H1 (cell line): ENCODE measurements around the gene DHH.

Source experiments
- ATF3 ChIP-seq: IDR thresholded peaks from 2 replicates; pipeline ENCODE4 v1.6.1; 2011; ENCODE audit warnings: low read depth, mild to moderate bottlenecking, low read length; ENCODE audit not compliant: insufficient read depth
- CHD2 ChIP-seq: IDR thresholded peaks from 2 replicates; pipeline ENCODE4 v1.6.1; 2012; ENCODE audit warnings: low read length, improper control_type of control experiment
- CTCF ChIP-seq, 3 experiments: IDR thresholded peaks; 1 replicate in 2 of 3; 2 replicates in 1 of 3; pipeline versions ENCODE4 v1.5.1 to v1.6.1; 2011; ENCODE audit warnings: low read length in 3 of 3, mild to moderate bottlenecking in 3 of 3, inconsistent platforms in 2 of 3, low read depth in 1 of 3, moderate library complexity in 1 of 3; ENCODE audit not compliant: insufficient read depth in 1 of 3; ENCODE audit errors: control extremely low read depth in 1 of 3
- EP300 ChIP-seq, 2 experiments: IDR thresholded peaks; 1 replicate in 1 of 2; 2 replicates in 1 of 2; pipeline ENCODE4 v1.6.1; 2011 to 2012; ENCODE audit warnings: low read depth in 2 of 2, low read length in 2 of 2, mild to moderate bottlenecking in 2 of 2, borderline replicate concordance in 1 of 2, inconsistent platforms in 1 of 2, moderate library complexity in 1 of 2
- MAFK ChIP-seq: IDR thresholded peaks from 2 replicates; pipeline ENCODE4 v1.6.1; 2012; ENCODE audit warnings: low read depth, mild to moderate bottlenecking, improper control_type of control experiment, low read length
- POLR2AphosphoS5 ChIP-seq: IDR thresholded peaks from 2 replicates; pipeline ENCODE4 v1.6.1; 2011; ENCODE audit warnings: low read depth, low read length
- SIN3A ChIP-seq, 2 experiments: IDR thresholded peaks in 1 of 2; conservative IDR thresholded peaks in 1 of 2; 2 replicates each; pipeline ENCODE4 v1.6.1; 2011 to 2012; ENCODE audit warnings: low read length in 2 of 2, improper control_type of control experiment in 1 of 2, low read depth in 1 of 2, mild to moderate bottlenecking in 1 of 2
- USF2 ChIP-seq: IDR thresholded peaks from 2 replicates; pipeline ENCODE4 v1.6.1; 2011; ENCODE audit warnings: low read length, improper control_type of control experiment

- TF ChIP-seq EP300 (IDR thresholded peaks at IDR 0.05; ENCODE audit: borderline replicate concordance in 1 of 2, low read depth in 2 of 2, low read length in 2 of 2) (no peak), SIN3A (conservative IDR thresholded peaks at IDR 0.05 in 1 of 2, IDR thresholded peaks at IDR 0.05 in 1 of 2; ENCODE audit: low read depth in 1 of 2, low read length in 2 of 2) (no peak), MAFK (no peak), USF2 (no peak), ATF3 (no peak), CHD2 (no peak), CTCF (IDR thresholded peaks at IDR 0.05; ENCODE audit: control extremely low read depth in 1 of 3, insufficient read depth in 1 of 3, low read depth in 1 of 3, low read length in 3 of 3) (no peak), POLR2AphosphoS5 (no peak)
Observed at GRCh38 chr12:49050507-49051372, 43.9 kb downstream of the DHH start.
